GM21737 (cell line): ENCODE measurements around the gene ZNF526.

Experiments used
- ATAC-seq: cut with Tn5 transposase; IDR thresholded peaks from one replicate; pipeline ENCODE4 v1.9.1; 2021; ENCODE audit warnings: mild to moderate bottlenecking, moderate library complexity; ENCODE audit not compliant: unreplicated experiment

The ZNF526 gene

GRCh38 chr19:42220751-42221097 lies 612 bp downstream of the ZNF526 start:
- no peak for ATAC-seq

GRCh38 chr19:42224940-42225717 lies 5.0 kb downstream of the ZNF526 start:
- no peak for ATAC-seq

- ATAC-seq = no peak
These were observed 5.7 kb downstream of the ZNF526 start for GRCh38 chr19:42225718-42226292.

GRCh38 chr19:42226886-42227285 lies 6.8 kb downstream of the ZNF526 start:
- no peak for ATAC-seq

GRCh38 chr19:42228641-42229040 lies 8.5 kb downstream of the ZNF526 start:
- ATAC-seq = no peak

- ATAC-seq = no peak
These were observed 9.3 kb downstream of the ZNF526 start for GRCh38 chr19:42229301-42229854.

GRCh38 chr19:42229855-42230351 lies 9.8 kb downstream of the ZNF526 start:
- ATAC-seq = no peak

GRCh38 chr19:42230571-42230970 lies 10.5 kb downstream of the ZNF526 start:
- ATAC-seq = no peak

GRCh38 chr19:42232435-42232834 lies 12.3 kb downstream of the ZNF526 start:
- ATAC-seq = no peak

- no peak for ATAC-seq
These were observed 13.0 kb downstream of the ZNF526 start for GRCh38 chr19:42233106-42233505.

- no peak for ATAC-seq
These were observed 13.7 kb downstream of the ZNF526 start for GRCh38 chr19:42233678-42234292.

GRCh38 chr19:42234364-42234763 lies 14.3 kb downstream of the ZNF526 start:
- ATAC-seq = no peak

- ATAC-seq = no peak
These were observed 15.1 kb downstream of the ZNF526 start for GRCh38 chr19:42235181-42235580.

- no peak for ATAC-seq
These were observed 19.6 kb downstream of the ZNF526 start for GRCh38 chr19:42239544-42240220.

- ATAC-seq = no peak
These were observed 21.2 kb downstream of the ZNF526 start for GRCh38 chr19:42241279-42241678.

- no peak for ATAC-seq
These were observed 22.0 kb downstream of the ZNF526 start for GRCh38 chr19:42242069-42242511.

GRCh38 chr19:42242512-42243409 lies 22.6 kb downstream of the ZNF526 start, which contains the start of gene GSK3A:
GSK3A (minus strand) TSS chr19:42242602; CDS start chr19:42242465, 137 bp downstream.
- ATAC-seq = peak; percentile 63

- peak; percentile 42 for ATAC-seq
These were observed 24.5 kb downstream of the ZNF526 start for GRCh38 chr19:42244347-42245220.

GRCh38 chr19:42245231-42245630 lies 25.1 kb downstream of the ZNF526 start:
- ATAC-seq = no peak
